Left ventricle myocardium inferior (tissue), 1 donor: Measurements from ENCODE around the gene SIRT4. TPM values are rescaled to one million over a fixed set of nuclear protein-coding genes. Genes with fewer than 3 reads are reported as not detected.

Source experiments
- DNase-seq: peaks from one replicate; pipeline ENCODE4 v3.0.0-alpha.2; 2020
- H3K27ac ChIP-seq: fragments of 200-600 bp; replicated peaks from 2 replicates; pipeline ENCODE4 v1.8.0; 2021
- H3K27me3 ChIP-seq: fragments of 200-600 bp; 2 replicates; pipeline ENCODE4 v1.8.0; 2021; ENCODE audit warnings: low read depth
- H3K36me3 ChIP-seq: fragments of 200-600 bp; 2 replicates; pipeline ENCODE4 v1.8.0; 2021
- H3K4me1 ChIP-seq: fragments of 200-600 bp; 2 replicates; pipeline ENCODE4 v1.8.0; 2021
- H3K4me3 ChIP-seq: fragments of 200-600 bp; 2 replicates; pipeline ENCODE4 v1.8.0; 2021; ENCODE audit warnings: mild to moderate bottlenecking, moderate library complexity
- H3K9me3 ChIP-seq: fragments of 200-600 bp; replicated peaks from 2 replicates; pipeline ENCODE4 v1.8.0; 2021
- intact Hi-C: fragments of 100-400 bp; cut with micrococcal nuclease; formaldehyde crosslinking; loops from one replicate; pipeline ENCODE4 v1.11.0; 2022
- total RNA-seq: library from RNA; stranded (reverse); fragmentation: NEBNext Ultra II Directional; extraction: Animal tissue kit (Norgen Biotek cat#: 25700); gene quantifications from one replicate; pipeline ENCODE4 v1.2.1, GENCODE V29; 2021
- TF ChIP-seq, protein P1 (sequence below): fragments of 200-600 bp; IDR thresholded peaks from 2 replicates; pipeline ENCODE4 v1.8.0; 2021; ENCODE audit warnings: antibody characterized with exemption, mild to moderate bottlenecking, borderline replicate concordance
- donor health status: DM: no; HTN: yes; CAD: no; lungs with severe emphysema.

Gene SIRT4
- total RNA-seq, 1 donor from 2014 or later: 6.5 TPM

DNA sequence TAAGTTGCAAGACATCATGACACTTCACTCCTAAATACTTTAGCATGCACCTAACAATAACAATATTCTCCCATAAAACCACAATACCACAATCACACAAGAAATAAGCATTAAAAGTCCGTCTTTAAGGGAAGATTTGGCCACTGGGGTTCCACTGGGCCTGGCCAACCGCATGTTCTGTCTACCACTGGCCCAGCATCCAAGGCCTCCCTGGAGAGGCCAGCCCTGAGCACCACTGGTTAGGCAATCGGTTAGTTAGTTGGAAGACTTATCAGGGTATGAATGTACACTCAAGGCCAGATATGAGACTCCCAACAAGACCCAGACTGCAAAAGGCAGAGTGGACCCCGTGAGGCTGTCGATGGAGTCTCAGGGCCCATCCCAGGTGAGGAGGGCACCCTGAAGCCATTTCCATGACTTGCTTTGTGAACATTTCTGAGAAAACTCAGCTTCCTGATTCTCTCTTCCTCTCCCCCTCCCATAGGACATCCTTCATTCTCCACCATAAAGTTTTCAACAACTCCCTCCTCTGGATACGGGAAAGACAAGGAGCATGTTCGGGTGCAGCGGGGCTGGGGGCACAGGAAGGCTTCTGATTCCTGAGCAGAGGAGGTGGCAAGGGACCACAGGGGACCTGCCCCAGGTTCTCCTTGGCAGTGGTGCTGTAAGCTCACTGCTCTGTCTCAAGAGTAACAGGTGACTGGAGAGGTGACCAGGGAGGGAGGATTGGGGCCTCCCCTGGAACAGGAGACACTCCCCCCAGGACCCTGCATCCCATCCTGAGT lies 42.5 kb upstream of the SIRT4 start:
- TF ChIP-seq, protein P1, sequence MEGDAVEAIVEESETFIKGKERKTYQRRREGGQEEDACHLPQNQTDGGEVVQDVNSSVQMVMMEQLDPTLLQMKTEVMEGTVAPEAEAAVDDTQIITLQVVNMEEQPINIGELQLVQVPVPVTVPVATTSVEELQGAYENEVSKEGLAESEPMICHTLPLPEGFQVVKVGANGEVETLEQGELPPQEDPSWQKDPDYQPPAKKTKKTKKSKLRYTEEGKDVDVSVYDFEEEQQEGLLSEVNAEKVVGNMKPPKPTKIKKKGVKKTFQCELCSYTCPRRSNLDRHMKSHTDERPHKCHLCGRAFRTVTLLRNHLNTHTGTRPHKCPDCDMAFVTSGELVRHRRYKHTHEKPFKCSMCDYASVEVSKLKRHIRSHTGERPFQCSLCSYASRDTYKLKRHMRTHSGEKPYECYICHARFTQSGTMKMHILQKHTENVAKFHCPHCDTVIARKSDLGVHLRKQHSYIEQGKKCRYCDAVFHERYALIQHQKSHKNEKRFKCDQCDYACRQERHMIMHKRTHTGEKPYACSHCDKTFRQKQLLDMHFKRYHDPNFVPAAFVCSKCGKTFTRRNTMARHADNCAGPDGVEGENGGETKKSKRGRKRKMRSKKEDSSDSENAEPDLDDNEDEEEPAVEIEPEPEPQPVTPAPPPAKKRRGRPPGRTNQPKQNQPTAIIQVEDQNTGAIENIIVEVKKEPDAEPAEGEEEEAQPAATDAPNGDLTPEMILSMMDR: no peak
- intact Hi-C loops: no loop called here

DNA sequence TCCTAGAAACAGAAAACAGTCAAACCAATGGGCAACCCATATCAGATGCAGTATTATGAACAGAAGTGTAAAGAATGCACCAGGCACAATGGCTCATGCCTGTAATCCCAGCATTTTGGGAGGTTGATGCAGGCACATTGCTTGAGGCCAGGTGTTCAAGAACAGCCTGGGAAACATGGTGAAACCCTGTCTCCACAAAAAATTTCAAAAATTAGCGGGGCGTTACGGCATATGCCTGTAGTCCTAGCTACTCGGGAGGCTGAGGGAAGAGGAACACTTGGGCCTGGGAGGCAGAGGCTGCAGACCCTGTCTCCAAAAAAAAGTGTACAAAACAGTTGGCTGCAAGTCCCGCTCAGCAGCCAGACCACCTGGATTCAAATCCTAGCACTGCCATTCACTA lies 41.5 kb upstream of the SIRT4 start:
- Histone ChIP-seq H3K4me3 (no peak overlapping the region), H3K36me3 (no peaks in the 10 kb centered on the region), H3K4me1 (peaks cover 99% of the 10 kb centered on the region), H3K27me3 (no peaks in the 10 kb centered on the region), H3K27ac (peak overlapping the region; percentile 96), H3K9me3 (no peaks in the 10 kb centered on the region)
- TF ChIP-seq, protein P1: no peak
- intact Hi-C loops: no loop called here
- no peak for DNase-seq

More for the DNA sequence above, 42.5 kb upstream of the SIRT4 start:
- Histone ChIP-seq H3K4me3 (no peak overlapping the region), H3K9me3 (no peaks in the 10 kb centered on the region), H3K4me1 (peaks cover 100% of the 10 kb centered on the region), H3K27ac (peak overlapping the region; percentile 96), H3K27me3 (no peaks in the 10 kb centered on the region), H3K36me3 (peaks cover 4% of the 10 kb centered on the region)
- DNase-seq: peak; percentile 57

DNA sequence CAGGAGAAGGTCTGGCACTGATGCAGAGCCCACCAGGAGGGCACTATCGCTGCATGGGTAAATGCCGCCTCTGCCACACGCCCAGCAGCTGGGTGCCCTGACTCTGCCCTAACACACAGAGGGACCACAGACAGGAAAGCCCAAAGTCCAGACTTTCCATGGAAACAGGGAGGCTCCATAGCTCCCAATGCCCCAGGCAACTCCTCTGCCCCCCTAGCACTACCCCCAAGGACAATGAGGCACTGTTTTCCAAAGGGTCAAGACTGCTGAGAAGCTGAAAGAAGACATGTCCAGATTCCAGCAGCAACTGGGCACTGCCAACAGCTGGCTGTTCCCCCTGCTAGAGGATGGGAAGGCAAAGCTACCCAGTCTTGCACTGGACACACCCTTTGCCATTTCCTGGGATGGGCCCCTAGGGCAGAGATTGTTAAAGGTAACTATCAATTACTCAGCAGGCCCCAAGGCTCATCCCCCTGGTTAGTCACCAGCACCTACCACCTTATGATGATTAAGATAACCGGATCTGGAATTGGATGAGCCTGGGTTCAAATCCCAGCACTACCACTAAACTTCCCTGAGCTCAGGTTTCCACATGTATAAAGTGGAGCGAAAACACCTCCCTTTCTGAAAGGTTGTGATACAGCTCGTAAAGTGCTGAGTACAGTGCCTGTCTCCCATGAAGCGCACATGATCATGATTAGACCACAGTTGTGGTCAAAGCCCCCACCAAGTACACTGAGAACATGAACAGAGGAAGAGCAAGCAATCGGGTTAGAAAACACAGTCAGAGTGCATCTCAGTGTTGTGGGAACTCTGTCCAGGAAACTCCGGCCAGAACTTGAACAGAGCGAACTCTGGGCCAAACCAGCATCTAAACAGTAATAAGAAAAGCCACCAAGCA lies 39.9 kb upstream of the SIRT4 start:
- TF ChIP-seq, protein P1: no peak
- DNase-seq: no peak
- H3K36me3 ChIP-seq: no peaks in the 10 kb centered on the region
- H3K4me1 ChIP-seq: peaks cover 87% of the 10 kb centered on the region
- H3K9me3 ChIP-seq: no peaks in the 10 kb centered on the region
- no peaks in the 10 kb centered on the region for H3K27me3 ChIP-seq
- intact Hi-C loops: no loop called here
- H3K4me3 ChIP-seq: peak overlapping the region; percentile 97
- peak overlapping the region; percentile 96 for H3K27ac ChIP-seq

DNA sequence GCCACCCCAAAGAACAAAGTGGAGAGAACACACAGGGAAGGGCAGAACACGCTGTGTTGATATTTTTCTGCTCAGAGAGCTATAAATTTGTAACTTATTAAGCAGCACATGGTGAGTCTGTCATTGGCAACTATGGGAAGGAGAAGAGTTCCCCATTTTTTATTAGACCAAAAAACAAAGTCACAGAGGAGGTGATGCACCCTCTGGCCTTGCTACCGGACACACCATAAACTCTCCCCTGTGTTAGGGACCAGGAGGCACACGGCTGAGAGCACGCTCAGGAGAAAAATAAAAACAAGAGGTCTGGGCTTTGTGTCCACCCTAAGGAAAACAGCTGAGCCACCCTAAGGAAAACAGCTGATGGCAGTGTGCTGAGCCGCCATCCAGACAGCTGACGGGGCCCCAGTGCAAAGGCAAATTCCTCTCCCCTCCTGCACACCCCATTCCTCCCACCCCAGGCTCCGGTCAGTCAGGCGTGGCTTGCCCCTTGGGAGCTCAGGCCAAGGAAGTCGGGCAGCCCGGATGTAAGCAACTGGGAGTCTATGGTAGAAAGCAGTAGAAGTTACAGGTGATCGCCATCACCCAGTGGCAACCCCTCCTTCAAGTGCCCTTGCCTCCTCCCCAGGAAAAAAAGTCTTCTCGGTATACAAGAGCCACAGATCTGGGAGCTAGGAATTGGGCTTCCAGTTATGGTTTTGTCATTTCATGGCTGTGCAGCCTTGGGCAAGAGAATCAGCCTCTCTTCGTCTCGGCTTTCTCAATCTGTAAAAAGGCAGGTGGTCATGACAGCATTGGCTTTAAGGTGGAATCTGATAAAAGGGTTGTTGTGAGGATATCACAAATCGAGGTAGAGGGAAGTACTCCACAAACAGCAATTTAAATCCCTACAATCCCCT lies 39.0 kb upstream of the SIRT4 start:
- Histone ChIP-seq H3K4me1 (peaks cover 78% of the 10 kb centered on the region), H3K27me3 (no peaks in the 10 kb centered on the region), H3K4me3 (peak overlapping the region; percentile 97), H3K36me3 (no peaks in the 10 kb centered on the region), H3K27ac (peak overlapping the region; percentile 96), H3K9me3 (no peaks in the 10 kb centered on the region)
- intact Hi-C loops: no loop called here
- TF ChIP-seq, protein P1: no peak
- DNase-seq: peak; percentile 59

DNA sequence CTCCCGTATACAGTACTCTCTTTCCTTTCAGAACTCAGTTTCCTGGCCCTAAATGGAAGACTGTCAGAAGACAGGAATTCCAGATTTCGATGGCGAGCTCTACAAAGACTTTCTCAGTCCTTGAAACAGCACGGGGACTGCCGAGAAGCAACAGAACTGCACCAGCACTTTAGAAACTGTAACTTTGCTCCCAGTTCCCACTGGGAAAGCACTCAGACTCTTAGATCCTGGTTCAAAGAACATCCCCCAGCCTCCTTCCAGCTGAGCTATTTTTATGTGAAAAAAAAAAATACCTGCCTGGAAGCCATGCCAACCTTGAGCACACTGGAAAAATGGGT lies 38.4 kb upstream of the SIRT4 start:
- no peaks in the 10 kb centered on the region for H3K36me3 ChIP-seq
- H3K4me3 ChIP-seq: peak overlapping the region; percentile 97
- no peak for DNase-seq
- TF ChIP-seq, protein P1: no peak
- H3K27me3 ChIP-seq: no peaks in the 10 kb centered on the region
- no peaks in the 10 kb centered on the region for H3K9me3 ChIP-seq
- intact Hi-C loops: no loop called here
- peaks cover 72% of the 10 kb centered on the region for H3K4me1 ChIP-seq
- H3K27ac ChIP-seq: peak overlapping the region; percentile 96
